Glutamatergic neuron (in vitro differentiated cells): ENCODE measurements around the gene JCHAIN. TPM values are rescaled to one million over a fixed set of nuclear protein-coding genes. Genes with fewer than 3 reads are reported as not detected.

Source experiments
- DNase-seq: peaks from one replicate; pipeline ENCODE4 v3.0.0; 2022
- H3K27ac Mint-ChIP-seq: one replicate; pipeline ENCODE4 v1.8.0; 2020; ENCODE audit warnings: mild to moderate bottlenecking, mixed read lengths, inconsistent platforms; ENCODE audit not compliant: unreplicated experiment
- H3K27me3 Mint-ChIP-seq: one replicate; pipeline ENCODE4 v1.8.0; 2020; ENCODE audit warnings: mild to moderate bottlenecking, moderate library complexity, mixed read lengths, inconsistent platforms; ENCODE audit not compliant: unreplicated experiment
- H3K36me3 Mint-ChIP-seq: one replicate; pipeline ENCODE4 v1.8.0; 2020; ENCODE audit warnings: mild to moderate bottlenecking, mixed read lengths, inconsistent platforms; ENCODE audit not compliant: unreplicated experiment
- H3K4me1 Mint-ChIP-seq: one replicate; pipeline ENCODE4 v1.8.0; 2020; ENCODE audit warnings: mild to moderate bottlenecking, low read depth, mixed read lengths, inconsistent platforms; ENCODE audit not compliant: unreplicated experiment
- H3K4me3 Mint-ChIP-seq: one replicate; pipeline ENCODE4 v1.8.0; 2020; ENCODE audit warnings: mild to moderate bottlenecking, mixed read lengths, inconsistent platforms; ENCODE audit not compliant: unreplicated experiment
- H3K9me3 Mint-ChIP-seq: one replicate; pipeline ENCODE4 v1.8.0; 2020; ENCODE audit warnings: mild to moderate bottlenecking, moderate library complexity, mixed read lengths, inconsistent platforms; ENCODE audit not compliant: unreplicated experiment
- total RNA-seq: library from RNA; stranded (reverse); fragmentation: NEBNext Ultra II Directional; extraction: Animal tissue kit (Norgen Biotek cat#: 25700); gene quantifications from one replicate; pipeline ENCODE4 v1.2.1, GENCODE V29; 2021; ENCODE audit not compliant: unreplicated experiment
- TF ChIP-seq, protein P1 (sequence below): fragments of 200-600 bp; sonication (generic); IDR thresholded peaks from one replicate; pipeline ENCODE4 v1.5.0; 2021; ENCODE audit not compliant: partially characterized antibody, unreplicated experiment

Gene JCHAIN
- total RNA-seq, 1 donor from 2014 or later = not detected

DNA sequence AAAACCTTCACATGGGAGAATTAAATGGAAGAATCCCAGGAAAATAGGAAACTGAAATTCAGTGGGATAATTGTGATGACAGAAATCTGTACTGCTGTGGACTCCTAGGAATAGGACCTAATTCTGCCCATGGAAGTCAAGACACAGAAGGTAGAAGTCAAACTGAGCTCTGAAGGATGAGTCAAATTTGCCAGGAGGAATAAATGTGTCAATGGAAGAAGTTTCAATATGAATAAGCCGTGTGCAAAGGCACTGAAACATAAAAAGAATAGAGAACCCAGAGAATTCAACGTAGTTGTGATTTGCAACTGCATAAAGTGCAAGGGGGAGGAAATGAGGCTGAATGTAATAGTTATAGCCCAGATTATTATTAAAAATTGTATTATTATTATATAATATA is 26.1 kb downstream of the JCHAIN start:
- H3K27ac Mint-ChIP-seq = no peak overlapping the region
- peaks cover 2% of the 10 kb centered on the region for H3K27me3 Mint-ChIP-seq
- no peaks in the 10 kb centered on the region for H3K9me3 Mint-ChIP-seq
- DNase-seq = no peak
- H3K36me3 Mint-ChIP-seq = no peaks in the 10 kb centered on the region
- peaks cover 3% of the 10 kb centered on the region for H3K4me1 Mint-ChIP-seq
- TF ChIP-seq, protein P1, sequence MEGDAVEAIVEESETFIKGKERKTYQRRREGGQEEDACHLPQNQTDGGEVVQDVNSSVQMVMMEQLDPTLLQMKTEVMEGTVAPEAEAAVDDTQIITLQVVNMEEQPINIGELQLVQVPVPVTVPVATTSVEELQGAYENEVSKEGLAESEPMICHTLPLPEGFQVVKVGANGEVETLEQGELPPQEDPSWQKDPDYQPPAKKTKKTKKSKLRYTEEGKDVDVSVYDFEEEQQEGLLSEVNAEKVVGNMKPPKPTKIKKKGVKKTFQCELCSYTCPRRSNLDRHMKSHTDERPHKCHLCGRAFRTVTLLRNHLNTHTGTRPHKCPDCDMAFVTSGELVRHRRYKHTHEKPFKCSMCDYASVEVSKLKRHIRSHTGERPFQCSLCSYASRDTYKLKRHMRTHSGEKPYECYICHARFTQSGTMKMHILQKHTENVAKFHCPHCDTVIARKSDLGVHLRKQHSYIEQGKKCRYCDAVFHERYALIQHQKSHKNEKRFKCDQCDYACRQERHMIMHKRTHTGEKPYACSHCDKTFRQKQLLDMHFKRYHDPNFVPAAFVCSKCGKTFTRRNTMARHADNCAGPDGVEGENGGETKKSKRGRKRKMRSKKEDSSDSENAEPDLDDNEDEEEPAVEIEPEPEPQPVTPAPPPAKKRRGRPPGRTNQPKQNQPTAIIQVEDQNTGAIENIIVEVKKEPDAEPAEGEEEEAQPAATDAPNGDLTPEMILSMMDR = no peak
- H3K4me3 Mint-ChIP-seq = no peak overlapping the region

DNA sequence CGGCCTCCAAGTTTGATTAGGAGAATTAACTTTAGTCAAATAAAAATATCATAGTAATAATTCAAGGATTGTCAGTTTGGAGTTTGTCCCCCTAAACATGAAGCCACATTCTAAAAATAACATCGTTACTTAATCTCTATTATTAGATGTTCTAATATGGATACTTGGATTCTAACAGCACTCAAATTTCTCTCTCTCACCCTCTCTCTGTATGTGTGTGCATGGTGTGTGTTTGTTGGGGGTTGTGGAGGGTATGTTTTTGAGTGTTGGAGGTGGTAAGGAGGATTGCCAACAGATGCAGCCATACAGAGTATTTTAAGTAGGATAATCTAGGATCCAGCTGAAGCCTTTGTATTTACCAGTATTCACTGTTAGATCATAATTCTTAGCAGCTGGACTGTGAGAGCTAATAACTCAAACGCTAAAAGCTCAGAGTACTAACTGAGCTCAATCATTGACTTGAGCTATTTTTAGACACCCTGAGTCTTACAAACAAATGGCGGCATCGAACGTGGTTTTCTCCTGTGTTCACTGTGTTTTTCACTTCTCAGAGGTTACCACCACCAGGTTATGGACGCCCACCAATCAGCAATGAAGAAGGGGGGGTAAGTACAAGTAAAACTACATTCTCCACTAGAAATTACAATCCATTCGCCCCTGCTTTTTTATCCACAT is 28.9 kb downstream of the JCHAIN start:
- Mint-ChIP-seq H3K36me3 (no peaks in the 10 kb centered on the region), H3K9me3 (no peaks in the 10 kb centered on the region), H3K4me3 (no peak overlapping the region), H3K27me3 (peaks cover 2% of the 10 kb centered on the region), H3K27ac (no peak overlapping the region), H3K4me1 (peaks cover 3% of the 10 kb centered on the region)
- TF ChIP-seq, protein P1 = no peak
- DNase-seq = no peak

DNA sequence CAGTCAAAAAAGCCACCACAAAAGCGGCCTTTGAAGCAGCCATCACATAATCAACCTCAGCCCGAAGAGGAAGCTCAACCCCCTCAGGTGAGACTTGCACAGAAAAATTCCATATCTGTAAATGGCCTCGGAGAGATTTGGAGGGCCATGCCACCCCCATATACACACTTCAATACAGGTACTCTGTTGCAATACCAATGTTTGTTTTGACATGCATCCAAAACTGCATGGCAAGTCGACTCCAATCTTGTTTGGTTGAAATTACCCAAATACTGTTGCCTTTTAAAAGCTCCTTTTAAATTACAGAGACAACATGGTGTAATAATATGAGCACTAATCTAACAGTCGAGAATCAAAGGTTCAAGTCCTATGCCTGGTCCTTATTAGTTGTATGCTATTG is 31.8 kb downstream of the JCHAIN start:
- Mint-ChIP-seq H3K4me3 (no peak overlapping the region), H3K36me3 (no peaks in the 10 kb centered on the region), H3K27ac (no peak overlapping the region), H3K9me3 (no peaks in the 10 kb centered on the region), H3K27me3 (no peaks in the 10 kb centered on the region), H3K4me1 (peaks cover 3% of the 10 kb centered on the region)
- TF ChIP-seq, protein P1 = no peak
- no peak for DNase-seq

DNA sequence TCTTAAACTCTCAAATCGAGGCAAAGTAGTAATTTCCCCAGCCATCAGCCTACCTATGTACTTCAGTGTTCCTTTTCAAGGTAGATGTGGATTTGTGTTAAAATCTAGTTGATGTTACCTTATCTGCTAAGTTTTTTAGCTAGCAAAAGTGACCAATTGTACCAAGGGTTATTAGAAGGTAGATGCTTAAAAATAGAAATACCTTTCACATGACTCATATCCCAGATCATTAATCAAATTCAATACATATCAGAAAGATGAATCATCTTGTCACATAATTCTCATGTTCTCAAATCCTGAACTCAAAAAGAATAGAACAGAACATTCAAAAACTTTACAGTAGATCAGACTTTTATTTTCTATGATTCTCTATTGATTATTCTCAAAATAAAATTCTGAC is 34.3 kb downstream of the JCHAIN start:
- TF ChIP-seq, protein P1 = no peak
- no peak overlapping the region for H3K4me3 Mint-ChIP-seq
- no peak overlapping the region for H3K27ac Mint-ChIP-seq
- H3K27me3 Mint-ChIP-seq = no peaks in the 10 kb centered on the region
- H3K4me1 Mint-ChIP-seq = no peaks in the 10 kb centered on the region
- H3K36me3 Mint-ChIP-seq = no peaks in the 10 kb centered on the region
- H3K9me3 Mint-ChIP-seq = no peaks in the 10 kb centered on the region
- no peak for DNase-seq

DNA sequence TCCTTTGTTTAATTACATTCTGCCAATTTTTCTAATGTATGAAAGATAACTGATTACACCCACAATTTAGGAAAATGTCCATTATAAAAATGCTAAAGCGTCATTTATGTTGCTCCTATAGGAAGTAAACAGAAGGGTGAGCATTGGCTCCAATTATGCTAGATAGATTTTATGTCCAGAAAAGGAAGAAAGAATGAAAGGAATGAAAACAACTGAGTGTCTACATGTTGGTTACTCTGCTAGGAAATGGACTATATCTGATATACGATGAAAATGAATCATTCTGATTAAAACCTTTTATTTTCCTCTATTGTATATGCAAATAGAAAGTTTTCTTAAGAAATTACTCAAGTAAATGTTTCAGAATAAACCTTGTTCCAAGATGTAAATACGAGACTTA is 36.1 kb downstream of the JCHAIN start:
- H3K27ac Mint-ChIP-seq = no peak overlapping the region
- H3K9me3 Mint-ChIP-seq = no peaks in the 10 kb centered on the region
- TF ChIP-seq, protein P1 = no peak
- no peaks in the 10 kb centered on the region for H3K36me3 Mint-ChIP-seq
- no peak for DNase-seq
- H3K4me3 Mint-ChIP-seq = no peak overlapping the region
- H3K27me3 Mint-ChIP-seq = no peaks in the 10 kb centered on the region
- H3K4me1 Mint-ChIP-seq = no peaks in the 10 kb centered on the region
